DMS53 treated with DMSO at 0.1 percent for 48 hours (cell line): Measurements from ENCODE around the gene KIF16B.

ENCODE experiments used
- DNase-seq: peaks from one replicate; lab custom pipeline; 2025; ENCODE audit not compliant: unreplicated experiment; lab: John Stamatoyannopoulos, UW

Gene KIF16B

DNA sequence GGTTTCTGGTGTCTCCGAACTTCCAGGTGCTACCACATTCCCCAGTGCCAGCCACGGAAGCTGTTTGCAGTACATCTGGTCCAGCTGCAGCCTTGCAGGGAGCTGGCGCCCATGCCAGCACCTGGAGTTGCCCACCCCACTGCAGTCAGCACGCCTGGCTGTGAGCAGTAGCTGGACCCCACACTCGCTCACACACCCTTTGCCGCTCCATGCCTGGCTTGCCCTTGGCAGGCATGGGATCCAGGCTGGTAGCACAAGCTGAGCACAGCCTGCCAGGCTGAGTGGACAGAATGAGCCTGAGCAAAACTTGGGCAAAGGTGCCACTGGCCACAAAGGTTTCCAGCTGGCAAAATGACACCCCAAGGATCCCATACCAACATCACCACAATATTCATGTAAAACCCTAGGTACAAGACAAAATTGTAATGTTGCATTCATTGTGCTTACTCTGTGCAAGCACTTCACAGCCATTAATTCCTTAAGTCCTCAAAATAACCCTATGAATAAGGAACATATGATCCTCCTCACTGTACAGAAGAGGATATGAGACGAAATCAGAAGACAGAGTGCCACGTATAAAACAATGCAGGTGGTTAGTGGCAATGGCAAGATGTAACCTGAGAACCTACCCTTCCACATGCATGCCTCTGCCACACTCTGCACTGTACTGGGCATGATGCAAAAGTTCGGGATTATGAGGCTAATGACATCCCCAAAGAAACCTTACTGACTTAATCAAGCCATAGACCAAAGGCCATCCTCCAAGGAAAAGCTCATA, 18.3 kb downstream of the KIF16B start:
- no peak for DNase-seq

DNA sequence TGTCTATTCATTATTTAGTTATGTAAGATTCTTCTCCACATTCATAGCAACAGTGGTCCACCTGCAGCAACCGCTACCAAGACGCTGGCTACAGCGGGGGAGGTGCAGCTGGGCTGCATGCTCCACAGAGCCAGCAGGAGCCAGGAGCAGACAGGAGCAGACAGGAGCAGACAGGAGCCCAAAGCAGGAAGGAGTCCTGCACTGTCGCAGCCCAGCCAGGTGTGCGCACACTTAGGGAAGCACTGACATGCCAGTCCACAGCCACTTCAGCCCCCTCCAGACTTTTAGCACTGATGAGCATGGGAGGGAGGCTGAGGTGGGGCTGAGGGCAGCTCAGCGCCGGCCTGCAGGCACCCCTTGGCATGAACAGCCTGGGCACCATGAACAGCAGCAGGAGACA, 19.6 kb downstream of the KIF16B start:
- no peak for DNase-seq

DNA sequence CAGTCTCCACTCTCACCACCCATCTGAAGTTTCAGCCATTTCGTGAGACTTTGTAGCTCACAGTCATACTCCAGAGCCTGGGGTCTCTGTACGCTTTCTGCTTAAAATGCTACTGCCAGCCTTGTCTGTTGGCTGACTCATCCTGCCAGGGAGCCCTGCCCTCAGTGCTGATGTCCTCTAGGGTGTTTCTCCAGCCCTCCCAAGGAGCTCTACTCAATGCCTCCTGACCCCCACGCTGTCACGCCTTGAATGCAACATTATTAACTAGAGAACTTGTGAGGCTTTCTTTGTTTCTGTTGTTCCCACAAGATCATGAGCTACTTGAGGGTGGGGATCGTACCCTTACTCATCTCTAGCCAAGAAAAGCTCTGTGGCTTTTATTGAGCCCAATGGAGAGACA, 20.1 kb downstream of the KIF16B start:
- DNase-seq: no peak

GRCh38 chr20:16552015-16552414, 21.2 kb downstream of the KIF16B start:
- no peak for DNase-seq

- DNase-seq: no peak
Observed at GRCh38 chr20:16551607-16552006, 21.6 kb downstream of the KIF16B start.

DNA sequence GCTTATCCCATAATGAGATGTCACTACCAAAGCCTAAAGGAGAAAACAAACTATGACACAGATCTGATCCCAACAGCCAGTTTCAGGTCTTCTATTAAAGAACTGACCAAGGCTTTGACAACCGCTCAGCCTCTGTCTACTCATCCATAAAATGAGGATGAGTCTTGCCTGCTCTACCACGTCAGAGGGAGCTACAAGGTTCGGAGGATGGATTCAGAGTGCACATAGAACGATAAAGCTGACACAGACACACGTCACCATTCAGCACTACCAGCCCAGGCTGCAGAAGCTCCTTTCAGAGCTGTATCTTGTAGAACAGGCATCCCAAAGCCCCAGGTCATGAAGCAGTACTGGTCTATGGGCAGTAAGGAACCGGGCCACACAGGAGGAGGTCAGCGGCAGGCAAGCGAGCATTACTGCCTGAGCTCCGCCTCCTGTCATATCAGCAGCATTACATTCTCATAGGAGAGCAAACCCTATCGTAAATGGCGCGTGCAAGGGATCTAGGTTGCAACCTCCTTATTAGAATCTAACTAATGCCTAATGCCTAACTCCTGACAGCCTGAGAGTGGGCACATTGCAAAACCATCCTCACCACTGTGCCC, 25.1 kb downstream of the KIF16B start:
- no peak for DNase-seq

- DNase-seq: no peak
Observed at GRCh38 chr20:16544949-16545348, 28.3 kb downstream of the KIF16B start.

- DNase-seq: no peak
Observed at GRCh38 chr20:16542477-16542876, 30.8 kb downstream of the KIF16B start.

DNA sequence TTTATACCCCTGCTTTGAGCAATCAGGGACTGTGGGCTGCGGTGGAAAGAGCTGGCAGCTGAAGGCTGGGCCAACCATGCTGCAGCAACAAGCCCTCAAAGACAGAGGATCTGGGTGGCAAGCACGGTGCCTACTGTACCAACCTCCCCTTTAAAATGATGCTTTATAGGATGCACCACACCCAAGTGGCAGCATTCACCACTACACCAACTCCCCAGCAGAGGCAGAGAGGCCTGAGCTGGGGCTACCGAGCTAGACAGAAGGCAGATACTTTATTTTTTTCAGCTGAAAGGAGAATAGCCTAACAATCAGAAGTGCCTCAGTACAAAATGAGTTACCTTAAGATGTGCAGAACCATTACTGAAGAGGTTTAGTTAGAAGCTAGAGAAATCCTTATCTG, 31.4 kb downstream of the KIF16B start:
- no peak for DNase-seq

- DNase-seq: no peak
Observed at GRCh38 chr20:16541226-16541625, 32.0 kb downstream of the KIF16B start.

DNA sequence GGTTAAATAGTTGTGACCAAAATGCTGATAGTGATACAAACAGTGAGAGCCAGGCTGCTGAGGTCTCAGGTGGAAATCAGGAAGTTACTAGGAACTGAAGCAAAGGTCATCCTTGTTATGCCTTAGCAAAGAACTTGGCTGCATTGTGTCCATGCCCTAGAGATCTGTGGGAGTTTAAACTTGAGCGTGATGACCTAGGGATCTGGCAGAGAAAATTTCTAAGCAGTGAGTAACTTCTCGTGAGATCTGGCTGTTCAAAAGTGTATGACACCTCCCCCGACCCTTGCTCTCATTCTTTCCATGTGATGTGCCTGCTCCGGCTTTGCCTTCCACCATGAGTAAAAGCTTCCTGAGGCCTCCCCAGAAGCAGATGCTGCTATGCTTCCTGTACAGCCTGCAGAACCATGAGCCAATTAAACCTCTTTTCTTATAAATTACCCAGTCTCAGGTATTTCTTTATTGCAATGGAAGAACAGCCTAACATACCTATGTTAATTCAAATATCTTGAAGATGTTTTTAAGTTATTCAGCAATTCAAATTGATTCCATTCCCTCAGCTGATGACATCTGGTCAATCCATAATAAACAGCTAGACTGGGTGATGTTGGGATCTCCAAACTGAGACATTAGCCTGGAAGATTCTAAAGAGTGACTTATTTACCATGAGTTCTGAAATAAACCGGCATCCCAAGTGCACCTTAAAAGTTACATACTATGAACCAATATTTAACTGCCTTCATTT, 33.8 kb downstream of the KIF16B start:
- DNase-seq: no peak

DNA sequence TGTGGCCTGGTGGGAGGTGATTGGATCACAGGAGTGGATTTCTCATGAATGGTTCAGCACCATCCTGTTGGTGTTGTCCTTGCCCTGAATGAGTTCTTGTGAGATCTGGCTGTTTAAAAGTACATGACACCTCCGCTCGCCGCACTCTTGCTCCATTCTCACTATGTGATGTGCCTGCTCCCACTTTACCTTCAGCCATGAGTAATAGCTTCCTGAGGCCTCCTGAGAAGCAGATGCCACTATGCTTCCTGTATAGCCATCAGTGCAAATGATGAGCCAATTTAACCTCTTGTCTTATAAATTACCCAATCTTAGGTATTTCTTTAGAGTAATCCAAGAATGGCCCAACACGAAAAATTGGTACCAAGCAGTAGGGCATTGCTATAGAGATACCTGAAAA, 34.5 kb downstream of the KIF16B start:
- no peak for DNase-seq

DNA sequence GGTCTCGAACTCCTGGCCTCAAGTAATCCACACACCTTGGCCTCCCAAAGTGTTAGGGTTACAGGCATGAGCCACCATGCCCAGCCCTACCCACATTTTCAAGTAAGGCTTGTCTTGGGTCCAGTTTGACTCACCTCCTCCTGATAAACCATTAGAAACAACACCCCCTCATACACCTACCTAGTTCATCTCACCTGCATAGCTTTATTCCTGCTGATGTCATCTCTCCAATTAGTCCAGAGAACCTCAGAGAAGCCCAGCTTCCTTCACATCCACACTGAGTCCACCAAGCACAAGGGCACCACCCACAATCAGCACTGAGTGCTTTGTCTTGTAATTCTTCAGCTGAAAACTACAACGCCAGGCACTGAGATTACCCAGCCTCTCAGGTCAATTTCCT, 35.3 kb downstream of the KIF16B start:
- DNase-seq: no peak

DNA sequence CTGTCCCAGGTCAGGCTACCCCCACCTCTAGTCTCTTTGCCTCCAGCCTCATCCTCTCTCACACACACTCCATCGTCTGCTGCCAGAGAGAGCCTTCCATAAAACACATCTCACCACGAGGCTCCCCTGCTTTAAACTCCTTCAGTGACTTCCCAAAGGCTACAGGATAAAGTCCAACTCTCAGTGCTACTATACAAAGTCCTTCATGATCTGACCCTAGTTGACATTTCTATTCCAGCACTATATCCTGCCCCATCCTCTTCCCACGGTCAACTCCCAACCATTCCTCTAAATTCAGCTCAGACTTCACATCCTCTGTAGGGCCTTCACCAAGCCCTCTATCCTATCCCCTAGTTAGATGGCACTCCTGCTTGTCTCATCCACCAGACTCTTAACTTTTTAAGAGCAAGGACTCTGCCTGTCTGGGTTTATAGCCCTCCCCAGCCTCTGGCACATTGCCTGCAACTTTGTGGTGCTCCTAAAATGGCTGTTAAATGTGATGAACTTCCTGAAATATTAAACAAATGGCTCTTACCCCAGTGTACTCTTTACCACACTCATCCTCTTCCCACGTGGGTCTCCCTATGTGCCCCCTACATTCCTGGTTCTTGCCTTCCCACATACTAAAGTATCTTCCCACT, 36.1 kb downstream of the KIF16B start:
- DNase-seq: no peak

- no peak for DNase-seq
Observed at GRCh38 chr20:16535277-16535676, 38.0 kb downstream of the KIF16B start.

DNA sequence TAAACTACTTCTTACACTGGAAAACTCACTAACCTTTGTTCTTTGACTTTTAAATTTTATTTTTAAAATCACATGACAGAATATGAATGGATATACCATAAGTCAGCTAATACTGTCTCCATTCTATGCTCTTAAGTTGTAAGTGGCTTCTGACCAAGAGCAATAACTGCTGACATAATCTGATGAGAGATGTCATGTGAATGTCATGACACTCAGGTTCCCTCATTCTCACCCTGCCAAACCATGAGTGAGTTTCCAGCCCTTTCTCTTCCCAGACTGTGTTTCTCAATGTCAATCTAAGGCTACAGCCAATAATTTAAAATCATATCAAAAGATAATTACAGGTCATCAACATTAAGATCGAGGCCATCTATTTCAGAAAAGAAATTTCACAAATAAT, 39.7 kb downstream of the KIF16B start:
- DNase-seq: no peak

- no peak for DNase-seq
Observed at GRCh38 chr20:16531485-16531884, 41.8 kb downstream of the KIF16B start.

DNA sequence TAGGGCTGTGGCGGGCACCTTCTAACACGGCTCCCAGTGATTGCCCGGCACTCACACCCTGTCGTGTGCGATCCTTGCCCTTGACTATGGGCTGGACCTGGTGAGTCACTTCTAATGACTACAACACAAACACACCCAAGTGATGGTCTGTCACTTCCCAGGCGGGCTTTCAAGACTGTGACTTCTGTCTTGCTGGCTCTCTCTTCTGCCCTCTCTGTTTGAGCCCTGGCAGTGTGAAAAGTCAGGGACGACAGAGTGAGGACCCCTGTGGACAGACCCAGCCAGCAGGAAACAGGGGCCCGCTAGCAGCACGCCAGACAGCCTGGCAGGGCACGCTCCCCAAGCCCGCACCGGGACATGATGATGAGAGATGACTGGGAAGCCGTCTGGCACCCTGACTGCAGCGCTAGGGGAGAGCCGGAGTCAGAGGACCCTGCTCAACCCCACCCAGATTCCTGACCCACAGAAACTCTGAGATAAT, 43.0 kb downstream of the KIF16B start:
- DNase-seq: peak; percentile 30

DNA sequence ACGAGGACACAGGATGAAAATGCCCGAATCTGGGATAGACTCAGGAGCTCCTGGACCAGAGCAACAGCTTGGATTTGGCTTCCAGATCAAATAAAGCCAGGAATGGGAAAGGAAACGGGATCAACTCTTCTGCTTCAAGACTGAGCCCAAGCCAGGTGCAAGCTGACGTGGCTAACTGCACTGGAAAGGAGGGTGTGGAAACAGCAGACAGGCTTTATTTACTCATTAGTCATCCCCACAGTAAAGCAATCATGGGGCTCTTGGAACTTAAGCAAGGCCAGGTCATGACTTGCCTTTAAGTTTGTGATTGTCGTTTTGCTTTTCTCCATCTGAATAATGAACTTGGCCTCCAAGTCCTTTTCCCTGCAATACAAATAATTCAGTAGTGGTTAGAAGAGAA, 45.2 kb downstream of the KIF16B start:
- DNase-seq: peak; percentile 95

DNA sequence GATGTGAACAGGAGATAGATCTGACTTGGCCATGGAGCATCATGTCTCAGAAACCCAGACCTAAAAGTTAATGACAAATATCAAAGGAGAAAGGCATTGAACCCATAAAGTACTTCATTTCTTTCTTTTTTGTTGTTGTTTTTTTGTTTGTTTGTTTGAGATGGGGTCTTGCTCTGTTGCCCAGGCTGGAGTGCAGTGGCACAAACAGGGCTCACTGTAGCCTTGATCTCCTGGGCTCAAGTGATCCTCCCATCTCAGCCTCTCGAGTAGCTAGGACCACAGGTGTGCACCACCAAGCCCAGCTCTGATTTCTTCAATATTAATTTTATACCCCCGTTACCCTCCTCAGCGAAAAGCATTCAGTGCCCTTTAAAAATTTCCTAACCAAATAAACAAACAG, 45.8 kb downstream of the KIF16B start:
- DNase-seq: no peak
